AML-193 (cell line): Measurements from ENCODE around the gene CLEC1A.
A peak's percentile ranks its signal among the peaks of the same experiment; 100 is the strongest.

ENCODE experiments used
- DNase-seq, 2 experiments: peaks; one replicate each; lab custom pipeline; 2025; lab: John Stamatoyannopoulos, UW

The CLEC1A gene

DNA sequence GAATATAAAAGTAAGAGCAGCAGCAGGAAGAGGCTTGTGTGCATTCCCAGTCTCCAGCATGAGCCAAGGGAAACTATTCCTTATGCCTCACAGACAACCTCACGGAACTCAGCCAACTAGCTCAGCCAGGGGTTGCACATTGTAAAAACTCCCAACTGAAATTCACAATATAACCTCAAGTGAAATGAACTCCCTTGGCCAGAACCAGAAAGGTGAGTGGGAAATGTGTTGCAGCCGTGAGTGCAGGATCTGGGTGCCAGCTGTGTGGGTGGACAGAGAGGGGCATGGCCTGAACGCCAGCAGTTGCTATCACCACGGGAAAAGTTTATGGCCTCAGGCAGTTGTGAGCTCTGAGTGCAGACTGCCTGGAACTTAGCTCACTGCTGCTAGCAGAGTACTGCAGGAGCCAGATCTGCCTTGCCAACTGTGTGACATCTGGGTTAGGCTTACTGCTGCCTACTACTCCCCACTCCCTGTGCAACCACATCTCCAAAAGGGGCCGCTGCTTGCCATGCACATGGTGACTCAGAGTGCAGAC lies 2.3 kb upstream of the CLEC1A start:
- no peak for DNase-seq

DNA sequence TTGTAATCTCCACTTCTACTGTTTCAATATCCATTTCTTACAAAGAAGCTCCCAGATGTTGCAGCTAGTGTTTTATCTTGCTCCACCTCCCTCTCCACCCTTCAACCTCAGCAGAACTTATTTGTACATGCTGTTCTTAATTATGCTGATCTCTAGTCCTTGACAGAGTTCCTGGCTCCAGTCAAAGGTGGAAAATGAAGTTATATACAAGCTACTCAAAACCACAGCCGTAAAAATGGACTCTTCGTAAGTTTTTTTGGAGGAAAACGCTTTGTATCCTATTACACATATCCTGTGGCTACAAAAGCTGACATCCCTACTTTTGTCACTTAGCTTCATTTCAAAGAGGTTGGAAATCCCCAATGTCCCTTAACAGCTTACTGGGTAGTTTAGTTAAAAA lies 1.3 kb downstream of the CLEC1A start:
- no peak for DNase-seq

DNA sequence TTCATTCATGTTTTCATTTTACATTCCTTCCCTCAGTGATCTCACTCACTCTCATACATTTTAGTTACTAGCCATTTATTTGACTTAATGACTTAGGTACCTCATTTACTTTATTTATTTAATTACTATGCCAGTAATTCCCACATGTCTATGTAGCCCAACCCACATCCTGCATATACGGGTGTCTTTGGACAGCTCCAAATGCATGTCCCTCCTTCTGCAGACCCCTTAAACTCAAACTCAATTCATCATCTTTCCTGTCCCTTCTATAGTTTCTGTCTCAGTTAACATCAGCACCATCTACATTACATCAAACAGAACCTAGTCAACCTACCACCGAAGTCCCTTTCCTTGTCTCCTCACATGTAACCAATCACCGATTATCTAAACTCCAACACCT lies 2.8 kb downstream of the CLEC1A start:
- no peak for DNase-seq

DNA sequence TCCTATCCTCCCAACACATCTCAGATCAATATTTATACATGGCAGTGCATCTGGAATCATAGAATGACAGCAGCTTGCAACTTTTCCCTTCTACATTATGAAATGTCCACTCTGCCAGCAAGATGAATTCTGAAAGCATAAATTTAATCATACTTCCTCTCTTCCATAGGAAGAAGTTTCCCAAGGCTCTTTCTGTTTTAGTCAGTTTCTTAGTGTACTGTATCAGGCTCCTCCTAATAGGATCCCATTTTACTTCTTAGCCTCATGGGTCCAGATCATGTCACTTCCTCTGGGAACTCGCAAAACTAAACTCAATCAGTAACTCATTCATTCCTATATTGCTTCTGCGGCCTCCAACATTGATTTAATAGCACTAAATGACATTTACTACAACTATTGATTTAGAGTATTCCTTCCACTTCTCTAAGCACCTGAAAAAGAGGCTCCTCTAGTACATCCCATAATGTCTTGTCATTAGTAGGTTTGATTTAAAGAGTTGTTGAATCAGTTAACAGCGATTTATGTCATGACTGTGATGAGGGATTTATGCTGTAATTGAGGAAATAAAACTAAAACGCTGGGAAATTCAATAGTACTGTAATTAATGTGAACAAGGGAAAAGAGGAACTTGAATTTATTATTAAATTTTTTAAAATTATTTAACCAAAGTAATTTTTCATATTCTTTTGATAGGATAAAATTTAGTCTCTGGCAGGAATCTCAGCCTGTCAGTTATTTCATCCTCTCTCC lies 4.0 kb downstream of the CLEC1A start:
- DNase-seq, result no peak

DNA sequence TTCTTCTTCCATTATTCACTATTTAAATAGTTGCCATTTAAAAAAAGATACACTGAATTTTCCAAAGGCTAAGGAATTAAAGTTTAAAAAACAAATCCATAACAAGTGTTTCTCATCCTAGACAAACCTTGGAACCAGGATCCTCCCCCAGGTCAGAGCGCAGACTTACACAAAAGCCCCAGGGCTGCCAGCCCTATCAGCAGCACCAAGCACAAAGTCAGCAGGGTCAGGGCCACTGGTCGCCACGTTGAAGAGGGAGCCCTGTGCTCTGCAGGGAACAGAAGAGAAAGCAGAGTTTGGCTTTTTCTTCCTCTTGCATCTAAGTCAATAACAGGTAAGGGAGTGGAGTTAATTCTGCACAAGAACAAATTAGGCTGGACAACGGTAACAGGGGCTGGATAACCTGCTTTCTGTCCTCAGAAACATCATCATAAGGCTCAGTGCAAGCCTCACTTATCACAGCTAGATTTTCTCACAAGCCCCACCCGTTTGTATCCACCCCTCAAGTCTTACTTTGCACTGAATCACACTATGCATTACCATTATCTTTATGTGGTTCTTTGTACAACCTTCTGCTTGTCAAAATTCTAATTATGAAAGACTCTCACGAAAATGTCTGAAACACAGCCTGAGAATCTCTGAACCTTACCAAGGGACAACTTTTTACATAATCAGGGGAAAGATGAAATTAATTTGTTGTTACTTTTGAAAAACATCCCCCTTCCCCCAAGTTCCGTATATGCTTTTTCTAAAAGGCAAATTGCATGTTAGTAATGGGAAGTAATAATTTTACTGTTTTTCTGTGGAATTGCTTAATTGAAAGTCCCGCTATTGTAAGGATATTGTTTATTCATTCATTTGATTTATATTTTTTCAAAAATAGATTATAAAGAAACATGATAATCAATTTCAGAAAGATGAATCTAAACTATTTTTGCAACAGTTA lies 9.6 kb downstream of the CLEC1A start:
- no peak for DNase-seq

DNA sequence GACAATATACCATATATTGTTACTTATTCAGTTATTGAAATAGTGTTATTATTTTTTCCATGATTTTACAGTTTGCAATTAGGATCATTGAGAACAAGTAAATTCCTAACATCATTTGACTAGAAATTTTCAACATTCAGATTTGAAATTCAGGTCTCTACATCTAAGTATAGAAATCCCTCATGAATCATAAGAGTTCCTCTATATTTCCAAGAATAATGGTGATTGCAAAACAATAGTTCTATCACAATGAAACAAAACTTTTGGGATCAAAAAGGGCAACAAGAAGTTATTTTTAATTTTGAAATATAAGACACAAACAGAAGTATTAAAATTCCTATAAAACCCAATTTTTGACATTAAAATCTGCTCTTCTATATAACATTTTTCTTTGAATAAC lies 10.8 kb downstream of the CLEC1A start:
- DNase-seq, result no peak

DNA sequence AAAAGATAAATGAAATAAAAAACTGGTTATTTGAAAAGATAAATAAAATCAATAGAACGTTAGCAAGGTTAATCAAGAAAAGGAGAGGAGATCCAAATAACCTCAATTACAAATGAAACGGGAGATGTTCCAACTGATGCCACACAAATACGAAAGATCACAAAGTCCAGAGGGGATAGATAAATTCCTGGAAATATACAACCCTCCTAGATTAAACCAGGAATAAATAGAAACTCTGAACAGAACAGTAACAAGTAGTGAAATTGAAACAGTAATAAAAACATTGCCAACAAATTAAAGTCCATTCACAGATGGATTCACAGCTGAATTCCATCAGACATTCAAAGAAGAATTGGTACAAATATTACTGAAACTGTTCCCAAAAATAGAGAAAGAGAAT lies 12.4 kb downstream of the CLEC1A start:
- DNase-seq, result no peak

DNA sequence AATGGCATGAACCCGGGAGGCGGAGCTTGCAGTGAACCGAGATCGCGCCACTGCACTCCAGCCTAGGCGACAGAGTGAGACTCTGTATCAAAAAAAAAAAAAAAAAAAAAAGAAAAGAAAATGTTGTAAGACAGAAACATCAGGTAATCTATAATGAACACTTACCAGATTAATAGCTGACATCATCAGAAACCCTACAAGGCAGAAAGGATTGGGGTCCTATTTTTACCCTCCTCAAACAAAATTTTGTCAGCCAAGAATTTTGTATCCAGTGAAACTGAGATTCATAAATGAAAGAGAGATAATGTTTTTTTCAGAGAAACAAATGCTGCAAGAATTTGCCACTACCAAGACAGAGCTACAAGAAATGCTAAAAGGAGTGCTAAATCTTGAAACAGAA lies 14.1 kb downstream of the CLEC1A start:
- DNase-seq, result no peak

DNA sequence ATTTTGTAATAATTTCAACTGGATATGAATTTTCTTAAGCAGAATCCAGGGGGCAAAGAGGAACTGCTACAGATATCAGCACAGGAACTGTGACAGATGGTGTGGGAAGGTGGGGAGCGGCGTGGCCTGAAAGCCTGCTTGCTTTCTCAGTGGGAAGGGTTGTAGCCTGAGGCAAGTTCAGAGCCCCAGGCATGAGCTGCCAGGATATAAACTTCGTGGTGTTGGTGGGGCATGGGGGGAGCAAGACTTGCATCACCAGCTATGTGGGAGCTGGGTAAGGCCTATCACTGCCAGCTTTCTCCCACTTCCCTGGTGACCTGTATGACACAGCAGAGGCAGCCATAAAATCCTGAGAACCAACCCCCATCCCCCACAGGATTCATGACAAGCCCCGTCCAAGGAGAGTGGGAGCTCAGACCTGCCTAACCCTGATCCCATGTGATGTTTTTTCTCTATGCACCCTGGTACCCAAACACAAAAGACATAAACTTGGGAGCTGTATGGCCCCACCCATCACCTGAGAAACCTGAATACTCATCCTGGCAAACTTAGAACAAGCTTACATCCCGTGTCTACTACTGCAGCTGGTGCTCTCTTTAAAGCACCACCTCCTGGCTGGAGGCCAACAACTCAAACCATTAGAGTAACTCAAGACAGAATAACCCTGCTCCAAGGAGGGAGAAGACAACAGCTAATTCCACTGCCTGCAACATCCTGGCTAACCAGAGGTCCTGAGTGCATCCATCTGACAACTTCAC lies 16.5 kb downstream of the CLEC1A start:
- DNase-seq, result peak; percentile 70 to 82

DNA sequence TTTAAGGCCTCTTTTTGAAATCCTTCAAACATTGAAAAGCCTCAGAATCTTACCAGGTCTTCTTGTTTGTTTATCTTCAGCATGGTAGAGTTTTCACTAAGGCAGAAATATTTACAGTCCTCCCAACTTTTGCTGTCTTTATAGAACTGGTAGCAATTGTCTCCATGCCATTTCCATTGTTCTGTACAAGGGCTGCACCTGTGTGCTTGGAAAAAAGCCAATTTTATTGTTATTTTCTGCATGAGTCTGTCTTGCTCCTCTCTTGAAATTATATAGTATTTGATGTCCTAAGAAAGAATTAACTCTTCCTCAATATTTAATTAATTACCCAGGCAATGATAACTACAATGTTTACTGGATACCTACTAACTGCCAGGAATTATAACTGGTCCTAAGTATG lies 23.3 kb downstream of the CLEC1A start:
- DNase-seq, result no peak

DNA sequence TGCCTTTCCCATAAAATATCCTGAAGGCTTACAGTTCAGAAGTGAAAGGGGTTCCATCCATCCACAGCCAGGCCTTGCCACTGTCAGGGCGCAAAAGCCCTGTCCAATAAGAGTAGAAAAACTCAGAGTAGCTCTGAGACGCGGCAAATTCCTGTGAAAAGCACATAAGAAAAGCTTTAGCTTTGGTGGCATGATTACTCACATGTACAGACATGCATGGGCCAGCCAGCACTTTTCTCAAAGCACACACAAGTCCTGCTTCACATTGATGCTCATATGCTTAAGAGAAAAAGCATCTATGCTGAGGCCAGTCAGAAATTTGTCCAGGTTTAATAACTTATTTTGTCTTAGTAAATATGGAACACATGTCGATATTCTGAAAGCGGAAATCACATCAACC lies 25.5 kb downstream of the CLEC1A start:
- no peak for DNase-seq

DNA sequence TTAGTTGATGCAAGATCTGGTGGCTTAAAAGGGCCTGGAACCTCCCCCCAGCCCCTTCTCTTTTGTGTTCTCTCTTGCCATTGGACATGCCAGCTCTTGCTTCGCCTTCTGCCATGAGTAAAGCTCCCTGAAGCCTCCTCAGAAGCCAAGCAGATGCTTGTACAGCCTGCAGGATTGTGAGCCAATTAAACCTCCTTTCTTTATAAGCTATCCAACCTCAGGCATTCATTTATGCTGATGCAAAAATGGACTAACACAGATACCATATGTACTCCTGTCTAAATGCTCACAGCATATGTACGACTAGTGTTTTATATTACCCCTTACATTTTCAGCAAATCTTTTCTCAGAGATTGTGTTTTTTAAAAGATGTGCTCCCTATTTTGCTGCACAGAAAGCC lies 26.7 kb downstream of the CLEC1A start:
- no peak for DNase-seq

DNA sequence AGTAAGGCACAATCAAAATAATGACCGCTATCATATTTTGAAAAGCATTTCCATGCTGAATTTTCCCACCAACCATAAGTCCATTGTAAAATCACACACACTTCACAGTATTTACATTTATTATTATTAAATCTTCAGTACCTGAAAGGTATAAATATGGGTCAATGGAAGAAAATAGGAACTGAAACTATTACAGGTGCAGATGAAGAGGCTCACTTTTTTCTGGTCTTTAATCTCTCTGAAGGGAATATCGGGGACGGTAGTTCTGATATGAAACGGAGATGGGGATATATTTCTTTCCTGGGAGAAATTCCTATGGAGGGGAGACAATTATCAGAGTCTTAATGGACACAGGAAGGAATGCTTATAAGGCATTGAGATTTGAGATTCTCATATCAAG lies 28.4 kb downstream of the CLEC1A start:
- no peak for DNase-seq

DNA sequence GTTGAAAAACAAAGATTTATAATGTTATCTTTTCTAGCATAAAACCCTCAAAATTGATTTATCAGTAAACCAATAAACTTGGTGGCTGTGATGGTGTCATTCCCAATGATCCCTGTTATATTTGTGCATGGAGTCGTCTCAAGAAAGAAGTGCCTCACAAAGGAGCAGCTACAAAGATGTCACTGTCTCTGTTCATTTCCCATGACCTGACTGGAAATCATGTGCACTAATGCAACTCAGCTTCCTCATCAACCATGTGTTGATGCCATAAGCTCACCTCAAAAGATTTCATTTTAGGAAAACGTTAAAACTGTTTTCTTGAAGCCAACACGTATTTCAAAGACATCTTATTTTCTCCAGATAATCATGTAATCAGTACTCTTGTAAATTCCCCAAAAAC lies 28.8 kb downstream of the CLEC1A start:
- no peak for DNase-seq

DNA sequence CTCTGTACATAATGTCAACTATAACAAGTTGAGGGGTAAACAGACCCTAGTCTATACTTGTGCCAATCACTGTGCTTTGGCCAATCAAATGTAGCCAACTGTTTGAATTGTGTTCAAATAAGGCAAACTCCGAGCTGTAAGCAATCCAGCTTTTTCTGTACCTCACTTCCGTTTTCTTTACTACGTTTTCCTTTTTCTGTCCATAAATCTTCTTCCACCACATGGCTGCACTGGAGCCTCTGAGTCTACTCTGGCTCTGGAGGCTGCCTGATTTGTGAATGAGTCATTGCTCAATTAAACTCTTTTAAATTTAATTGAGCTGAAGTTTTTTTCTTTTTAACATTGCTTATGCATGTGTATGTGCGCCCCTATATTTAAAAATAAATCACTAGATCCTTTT lies 29.7 kb downstream of the CLEC1A start:
- DNase-seq, result peak; percentile 40 to 52

DNA sequence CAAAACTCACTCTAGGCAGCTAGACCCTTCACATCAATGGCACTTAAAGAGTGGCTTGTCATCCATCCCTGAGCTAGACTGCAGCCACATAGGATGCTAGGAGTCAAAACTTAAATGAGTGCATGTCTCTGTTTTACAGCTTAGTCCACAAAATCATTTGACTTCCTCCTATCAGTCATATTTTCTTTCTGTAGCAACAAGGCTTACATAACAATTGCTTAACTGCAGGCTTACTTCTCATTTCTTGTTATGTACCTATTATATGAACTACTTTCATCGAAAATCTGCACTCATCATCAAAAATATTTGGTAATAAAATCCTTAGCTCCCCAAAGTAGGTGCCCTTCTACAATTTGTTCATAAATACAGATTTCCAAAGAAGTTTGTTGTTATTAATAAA lies 30.1 kb downstream of the CLEC1A start:
- DNase-seq, result peak; percentile 88 to 97

DNA sequence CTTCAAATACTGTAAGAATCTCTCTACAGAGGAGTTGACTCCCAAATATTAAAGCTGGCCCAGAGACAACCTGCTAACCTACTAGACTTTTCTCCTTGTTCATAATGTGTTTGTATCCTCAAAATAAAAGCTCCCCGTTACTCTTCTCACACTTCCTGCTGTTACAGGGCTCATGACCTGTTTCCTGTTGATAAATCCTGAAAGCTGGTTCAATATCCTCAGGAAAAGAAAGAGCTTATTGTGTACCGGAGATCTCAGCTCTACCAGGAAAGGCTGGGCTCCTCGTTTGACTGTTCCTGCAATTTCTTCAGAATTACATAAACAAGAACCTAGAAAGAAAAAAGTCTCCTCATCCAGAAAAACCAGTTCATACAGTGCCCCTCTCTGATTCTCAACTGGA lies 30.8 kb downstream of the CLEC1A start:
- DNase-seq, result no peak

DNA sequence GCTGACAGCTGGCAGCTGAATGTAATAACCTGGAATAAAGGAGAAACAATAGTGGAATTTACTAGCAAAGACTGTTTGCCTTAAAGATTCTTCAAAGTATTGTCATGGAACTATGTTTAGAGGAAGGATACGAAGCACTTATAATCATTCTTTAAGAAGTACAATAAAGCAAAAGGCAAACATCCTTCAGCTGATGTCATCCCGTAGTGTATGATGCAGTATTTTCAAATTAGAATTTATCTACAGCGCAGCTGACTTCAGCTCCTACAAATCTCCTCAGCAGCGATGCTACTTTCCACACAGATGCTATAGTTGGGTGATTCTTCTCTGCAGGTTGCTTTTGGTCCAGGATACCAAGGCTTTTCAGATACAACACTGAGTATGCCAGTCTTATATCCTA lies 31.5 kb downstream of the CLEC1A start:
- DNase-seq, result no peak

DNA sequence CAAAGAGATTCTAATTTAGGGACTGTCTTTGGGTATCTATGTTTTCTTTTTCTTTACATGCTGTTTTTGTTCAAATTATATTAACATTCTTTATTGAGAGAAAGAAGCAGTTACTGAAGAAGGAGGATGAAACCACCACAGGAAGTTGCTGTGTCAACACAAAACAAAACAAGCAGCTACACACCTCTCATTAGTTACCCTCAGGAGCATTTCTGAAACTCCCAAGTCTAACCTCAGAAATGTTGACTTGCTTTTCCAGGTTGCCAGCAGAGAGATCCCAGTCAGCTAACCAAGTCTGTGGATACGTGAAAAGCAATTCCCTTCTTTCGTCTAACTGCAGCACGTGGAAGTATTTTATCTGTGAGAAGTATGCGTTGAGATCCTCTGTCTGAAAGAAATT lies 33.5 kb downstream of the CLEC1A start:
- DNase-seq, result no peak

DNA sequence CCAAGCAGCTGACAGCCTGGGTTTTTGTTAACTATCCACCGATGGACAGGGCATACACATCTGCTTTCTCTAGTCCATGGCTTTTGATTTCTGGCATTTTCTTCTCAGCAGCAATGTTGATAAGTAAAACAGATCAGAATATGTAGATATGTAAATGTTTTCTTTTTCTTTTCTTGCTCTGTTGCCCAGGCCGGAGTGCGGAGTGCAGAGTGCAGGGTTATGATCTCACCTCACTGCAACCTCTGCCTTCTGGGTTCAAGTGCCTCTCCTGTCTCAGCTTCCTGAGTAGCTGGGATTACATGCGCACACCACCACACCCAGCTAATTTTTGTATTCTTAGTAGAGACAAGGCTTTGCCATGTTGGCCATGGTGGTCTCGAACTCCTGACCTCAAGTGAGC lies 40.4 kb downstream of the CLEC1A start:
- DNase-seq, result no peak

DNA sequence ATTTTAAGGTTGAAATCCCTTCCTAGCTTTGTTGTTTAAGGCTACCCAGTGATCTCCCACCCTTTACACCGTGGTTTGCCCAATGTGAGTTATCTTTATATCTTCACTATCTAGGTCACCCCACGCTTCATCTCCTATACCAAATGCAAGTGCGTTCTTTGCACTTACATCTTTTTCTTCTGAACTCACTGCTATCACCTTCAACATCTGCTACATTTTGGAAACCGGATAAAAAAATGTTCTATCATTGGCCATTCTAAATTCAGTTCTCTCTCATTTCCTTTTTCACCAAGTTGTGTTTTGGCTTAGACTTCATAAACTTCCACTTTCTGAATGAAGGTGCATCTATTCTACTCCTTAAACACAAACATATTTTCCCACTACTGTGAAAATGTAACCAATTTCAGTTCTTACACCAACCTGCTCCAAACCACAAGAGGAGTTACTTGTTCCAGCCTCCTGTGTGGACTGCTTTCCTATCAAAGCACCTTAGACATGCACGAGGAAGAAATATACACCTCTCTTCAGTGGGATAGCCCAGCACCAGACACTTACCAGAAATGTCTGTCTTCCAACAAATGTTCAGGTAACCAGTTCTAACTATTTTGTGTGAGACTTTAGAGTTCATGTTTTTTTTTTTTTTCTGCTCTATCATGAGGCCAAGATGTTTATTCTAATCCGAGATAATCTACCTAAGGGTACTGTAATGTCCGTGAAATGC lies 46.4 kb downstream of the CLEC1A start:
- DNase-seq, result no peak

DNA sequence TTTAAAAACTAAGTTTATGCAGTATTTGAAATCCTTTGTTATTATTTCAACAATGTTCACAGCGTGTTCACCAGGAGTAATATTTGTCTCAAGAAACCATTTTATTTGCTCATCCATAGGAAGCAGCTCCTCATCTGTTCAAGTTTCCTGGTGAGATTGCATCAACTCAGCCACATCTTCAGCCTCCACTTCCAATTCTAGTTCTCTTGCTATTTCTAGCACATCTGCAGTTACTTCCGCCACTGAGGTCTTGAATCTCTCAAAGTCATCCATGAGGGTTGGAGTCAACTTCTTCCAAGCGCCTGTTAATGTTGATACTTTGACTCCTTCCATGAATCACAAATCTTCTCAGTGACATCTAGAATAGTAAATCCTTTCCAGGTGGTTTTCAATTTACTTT lies 50.3 kb downstream of the CLEC1A start:
- DNase-seq, result peak; percentile 7 to 16
